Putamen (tissue), 1 donor: ENCODE measurements around the gene USP2.

Experiments
- DNase-seq: peaks from one replicate; pipeline ENCODE4 v3.0.0-alpha.2; 2016; ENCODE audit warnings: low spot score

The USP2 gene

GRCh38 chr11:119377112-119377901, 4.2 kb downstream of the USP2 start:
- no peak for DNase-seq

GRCh38 chr11:119376197-119376847, 5.2 kb downstream of the USP2 start:
- DNase-seq, result peak; percentile 96

GRCh38 chr11:119375337-119376196, 5.9 kb downstream of the USP2 start:
- DNase-seq, result peak; percentile 92

- DNase-seq, result peak; percentile 85
These were observed 6.7 kb downstream of the USP2 start for GRCh38 chr11:119374632-119375336.

GRCh38 chr11:119373921-119374631, 7.4 kb downstream of the USP2 start:
- DNase-seq, result peak; percentile 89

- DNase-seq, result no peak
These were observed 8.2 kb downstream of the USP2 start for GRCh38 chr11:119373059-119373920.

GRCh38 chr11:119372260-119373058, 9.0 kb downstream of the USP2 start:
- no peak for DNase-seq

- peak; percentile 69 for DNase-seq
These were observed 9.7 kb downstream of the USP2 start for GRCh38 chr11:119371778-119372182.

GRCh38 chr11:119371067-119371601, 10.4 kb downstream of the USP2 start:
- DNase-seq, result no peak

GRCh38 chr11:119370486-119371046, 10.9 kb downstream of the USP2 start:
- DNase-seq, result no peak

- no peak for DNase-seq
These were observed 12.2 kb downstream of the USP2 start for GRCh38 chr11:119369132-119369925.

- DNase-seq, result peak; percentile 74
These were observed 13.1 kb downstream of the USP2 start for GRCh38 chr11:119368121-119369034.

GRCh38 chr11:119367661-119368120, 13.8 kb downstream of the USP2 start:
- no peak for DNase-seq

- no peak for DNase-seq
These were observed 14.5 kb downstream of the USP2 start for GRCh38 chr11:119366690-119367620.

- no peak for DNase-seq
These were observed 16.4 kb downstream of the USP2 start for GRCh38 chr11:119365071-119365591.
